ENCODE data around the gene TNKS2. TPM values are rescaled to one million over a fixed set of nuclear protein-coding genes. Genes with fewer than 3 reads are reported as not detected.

Gene TNKS2
- polyA plus RNA-seq, 3 donors: 20.7 to 25.4 (median 20.9) TPM

GRCh38 chr10:91756286-91756685 lies 41.9 kb upstream of the TNKS2 start:
- H4K20me1 ChIP-seq (ENCODE audit: insufficient read depth, low read length): no peaks in the 10 kb centered on the region
- TF ChIP-seq CTCF (IDR thresholded peaks at IDR 0.05): no peak
- peaks cover 0 to 10% of the 10 kb centered on the region in 2 donors for H3K9me3 ChIP-seq (replicated peaks in 1 of 2; ENCODE audit: control insufficient read depth in 1 of 2, insufficient read depth in 1 of 2, low read length in 2 of 2)
- Mint-ChIP-seq H3K27ac (peak overlapping the region in 1 of 7 donors; percentile 57), H3K27me3 (ENCODE audit: low read depth in 3 of 3) (peaks cover 1 to 5% (median 4%) of the 10 kb centered on the region in 3 donors), H3K4me1 (peaks cover 8% of the 10 kb centered on the region), H3K9me3 (peaks cover 0 to 13% (median 7%) of the 10 kb centered on the region in 7 donors), H3K4me3 (peak overlapping the region in 1 of 2 donors; percentile 61), H3K36me3 (no peaks in the 10 kb centered on the region)
- H3K4me1 ChIP-seq (ENCODE audit: control insufficient read depth in 1 of 2, insufficient read depth in 2 of 2, low read length in 2 of 2): peaks cover 0 to 7% of the 10 kb centered on the region in 2 donors
- H3K4me3 ChIP-seq (replicated peaks in 1 of 3; ENCODE audit: low read depth in 2 of 3, low read length in 3 of 3): no peak overlapping the region
- H3K27ac ChIP-seq (ENCODE audit: low read depth in 1 of 2, low read length in 2 of 2): no peak overlapping the region
- H3K27me3 ChIP-seq (ENCODE audit: control insufficient read depth in 2 of 2, insufficient read depth in 2 of 2, low read length in 2 of 2): no peaks in the 10 kb centered on the region
- no peaks in the 10 kb centered on the region for H3K36me3 ChIP-seq (replicated peaks in 1 of 2; ENCODE audit: control insufficient read depth in 1 of 2, insufficient read depth in 2 of 2, low read length in 2 of 2)
- no peak for DNase-seq
- intact Hi-C loops (cut with micrococcal nuclease): no loop called here
- WGBS (ENCODE audit: insufficient coverage): 56% methylated on average over 1 of the region's 2 CpGs
- no peak overlapping the region for H3K9ac ChIP-seq (ENCODE audit: insufficient read depth, low read length, poor library complexity, severe bottlenecking)
- H2AFZ ChIP-seq (ENCODE audit: insufficient read depth, low read depth, low read length, poor library complexity, severe bottlenecking): no peak overlapping the region
- H3K4me2 ChIP-seq (replicated peaks; ENCODE audit: extremely low read depth, low read length, poor library complexity, severe bottlenecking): peak overlapping the region; percentile 28
- H3K79me2 ChIP-seq (ENCODE audit: insufficient read depth, low read length): no peaks in the 10 kb centered on the region

DNA sequence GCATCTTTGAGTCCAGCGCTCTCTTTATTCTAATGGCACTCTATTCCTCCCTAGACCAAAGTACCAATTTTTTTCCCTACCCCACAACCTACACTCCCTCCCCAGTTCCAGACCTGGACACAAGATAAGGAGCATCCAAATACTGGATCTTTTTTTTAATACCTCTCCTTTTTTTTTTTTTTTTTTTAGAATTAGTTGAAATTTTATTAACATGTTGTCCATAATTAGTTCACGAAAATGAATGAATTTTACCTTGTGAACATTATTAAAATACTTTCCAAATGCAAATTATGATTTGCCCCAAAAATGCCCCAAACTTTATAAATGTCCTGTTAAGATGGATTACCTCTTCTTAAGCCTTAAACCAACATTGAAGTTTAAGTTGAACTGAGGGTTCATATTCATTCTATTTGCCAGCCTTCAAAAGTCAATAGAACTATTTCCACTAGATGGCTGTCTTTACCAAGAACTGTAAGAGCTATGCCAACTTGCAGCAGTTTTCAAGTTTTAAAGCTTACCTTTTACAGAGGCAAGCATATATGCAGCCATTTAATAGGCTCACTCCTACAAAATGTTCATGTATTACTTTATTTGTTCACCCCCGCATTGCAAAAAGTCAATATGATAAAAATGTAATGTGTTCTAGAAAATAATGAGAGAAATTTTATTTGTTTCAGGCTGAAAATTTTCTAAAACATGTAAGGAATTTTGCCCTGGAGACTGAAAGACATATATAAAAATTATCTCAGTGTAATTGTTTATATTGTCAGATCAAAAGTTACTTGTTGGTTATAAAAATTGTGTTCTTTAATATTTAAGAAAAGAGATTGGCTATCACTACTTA lies 39.7 kb upstream of the TNKS2 start:
- H3K27ac ChIP-seq (ENCODE audit: low read depth in 1 of 2, low read length in 2 of 2): no peak overlapping the region
- H3K4me3 ChIP-seq (replicated peaks in 1 of 3; ENCODE audit: low read depth in 2 of 3, low read length in 3 of 3): no peak overlapping the region
- no peak overlapping the region for H3K9ac ChIP-seq (ENCODE audit: insufficient read depth, low read length, poor library complexity, severe bottlenecking)
- no peaks in the 10 kb centered on the region for H3K36me3 ChIP-seq (replicated peaks in 1 of 2; ENCODE audit: control insufficient read depth in 1 of 2, insufficient read depth in 2 of 2, low read length in 2 of 2)
- peaks cover 4 to 22% of the 10 kb centered on the region in 2 donors for H3K4me1 ChIP-seq (ENCODE audit: control insufficient read depth in 1 of 2, insufficient read depth in 2 of 2, low read length in 2 of 2)
- no peaks in the 10 kb centered on the region for H3K27me3 ChIP-seq (ENCODE audit: control insufficient read depth in 2 of 2, insufficient read depth in 2 of 2, low read length in 2 of 2)
- H2AFZ ChIP-seq (ENCODE audit: insufficient read depth, low read depth, low read length, poor library complexity, severe bottlenecking): no peak overlapping the region
- peak; percentile 8 to 47 (median 41) for DNase-seq
- Mint-ChIP-seq H3K36me3 (no peaks in the 10 kb centered on the region), H3K4me3 (no peak overlapping the region), H3K27me3 (ENCODE audit: low read depth in 3 of 3) (peaks cover 0 to 5% (median 4%) of the 10 kb centered on the region in 3 donors), H3K4me1 (peaks cover 26% of the 10 kb centered on the region), H3K27ac (no peak overlapping the region), H3K9me3 (peaks cover 0 to 16% (median 10%) of the 10 kb centered on the region in 7 donors)
- peak; percentile 51 for TF ChIP-seq CTCF (IDR thresholded peaks at IDR 0.05)
- 100% methylated on average over 1 of the region's 3 CpGs for WGBS (ENCODE audit: insufficient coverage)
- H3K4me2 ChIP-seq (replicated peaks; ENCODE audit: extremely low read depth, low read length, poor library complexity, severe bottlenecking): no peak overlapping the region
- no peaks in the 10 kb centered on the region for H3K79me2 ChIP-seq (ENCODE audit: insufficient read depth, low read length)
- peaks cover 0 to 10% of the 10 kb centered on the region in 2 donors for H3K9me3 ChIP-seq (replicated peaks in 1 of 2; ENCODE audit: control insufficient read depth in 1 of 2, insufficient read depth in 1 of 2, low read length in 2 of 2)
- intact Hi-C loops (cut with micrococcal nuclease): no loop called here
- H4K20me1 ChIP-seq (ENCODE audit: insufficient read depth, low read length): no peaks in the 10 kb centered on the region
